Loucy (cell line): Measurements from ENCODE around the gene LONRF3.
"Not testable (repeated sequence)": the region's sequence is repeated elsewhere in the genome, so short reads cannot be mapped to it uniquely, and the experiment has no call there.

Experiments
- H2AFZ ChIP-seq: fragments of 200-600 bp; sonication (generic); 2 replicates; pipeline ENCODE4 v1.6.0; 2016; ENCODE audit warnings: antibody characterized with exemption, mild to moderate bottlenecking, low read length, moderate library complexity
- H3F3A ChIP-seq: fragments of 200-600 bp; 2 replicates; pipeline ENCODE4 v1.6.0; 2016; ENCODE audit warnings: antibody characterized with exemption, low read depth, mild to moderate bottlenecking
- H3K27me3 ChIP-seq: fragments of 200-600 bp; sonication (generic); 2 replicates; pipeline ENCODE4 v1.6.1; 2014; ENCODE audit warnings: low read length, mild to moderate bottlenecking; ENCODE audit not compliant: insufficient read depth, poor library complexity, severe bottlenecking
- H3K36me3 ChIP-seq: fragments of 200-600 bp; sonication (generic); 2 replicates; pipeline ENCODE4 v1.6.1; 2016; ENCODE audit warnings: low read length; ENCODE audit not compliant: insufficient read depth
- H3K4me1 ChIP-seq: fragments of 200-600 bp; sonication (generic); 2 replicates; pipeline ENCODE4 v1.5.1; 2014; ENCODE audit warnings: low read length, mild to moderate bottlenecking; ENCODE audit not compliant: insufficient read depth, poor library complexity, severe bottlenecking
- H3K4me2 ChIP-seq: fragments of 200-600 bp; sonication (generic); 2 replicates; pipeline ENCODE4 v1.6.0; 2014; ENCODE audit warnings: antibody characterized with exemption, low read length, low read depth, mild to moderate bottlenecking; ENCODE audit not compliant: poor library complexity, severe bottlenecking
- H3K4me3 ChIP-seq: fragments of 200-600 bp; sonication (generic); 2 replicates; pipeline ENCODE4 v1.5.1; 2014; ENCODE audit warnings: low read length, mild to moderate bottlenecking, mixed read lengths; ENCODE audit not compliant: poor library complexity, severe bottlenecking
- H3K79me2 ChIP-seq: fragments of 200-600 bp; sonication (generic); 2 replicates; pipeline ENCODE4 v1.6.1; 2014; ENCODE audit warnings: low read length; ENCODE audit not compliant: insufficient read depth
- H3K9ac ChIP-seq: fragments of 200-600 bp; sonication (generic); 2 replicates; pipeline ENCODE4 v1.6.0; 2014; ENCODE audit warnings: mild to moderate bottlenecking, low read depth, low read length, moderate library complexity; ENCODE audit not compliant: poor library complexity, severe bottlenecking
- H3K9me2 ChIP-seq: fragments of 200-600 bp; sonication (generic); replicated peaks from 2 replicates; pipeline ENCODE4 v1.6.1; 2016; ENCODE audit warnings: low read depth, low read length, mixed read lengths
- H3K9me3 ChIP-seq: fragments of 200-600 bp; sonication (generic); 2 replicates; pipeline ENCODE4 v1.6.1; 2014; ENCODE audit warnings: mild to moderate bottlenecking, antibody characterized with exemption, low read length, low read depth; ENCODE audit not compliant: insufficient read depth
- H4K20me1 ChIP-seq: fragments of 200-600 bp; sonication (generic); 2 replicates; pipeline ENCODE4 v1.6.0; 2014; ENCODE audit warnings: antibody characterized with exemption, low read length, mild to moderate bottlenecking; ENCODE audit not compliant: insufficient read depth, poor library complexity, severe bottlenecking
- CTCF ChIP-seq: fragments of 200-600 bp; sonication (generic); conservative IDR thresholded peaks from 2 replicates; pipeline ENCODE4 v1.5.1; 2014; ENCODE audit warnings: mild to moderate bottlenecking, antibody characterized with exemption, low read length
- EZH2phosphoT487 ChIP-seq: fragments of 200-600 bp; IDR thresholded peaks from 2 replicates; pipeline ENCODE4 v1.6.1; 2018; ENCODE audit warnings: antibody characterized with exemption, mild to moderate bottlenecking, moderate library complexity, borderline replicate concordance

Gene LONRF3

GRCh38 chrX:118989886-118990285 lies 15.5 kb downstream of the LONRF3 start:
- no peak overlapping the region for H2AFZ ChIP-seq
- H3K27me3 ChIP-seq, result no peaks in the 10 kb centered on the region
- H3K9ac ChIP-seq, result no peak overlapping the region
- H3K4me3 ChIP-seq, result no peak overlapping the region
- H3F3A ChIP-seq, result no peaks in the 10 kb centered on the region
- no peaks in the 10 kb centered on the region for H3K36me3 ChIP-seq
- H3K4me2 ChIP-seq, result no peak overlapping the region
- H4K20me1 ChIP-seq, result no peaks in the 10 kb centered on the region
- no peaks in the 10 kb centered on the region for H3K9me3 ChIP-seq
- TF ChIP-seq CTCF (no peak), EZH2phosphoT487 (no peak)
- no peaks in the 10 kb centered on the region for H3K4me1 ChIP-seq
- no peaks in the 10 kb centered on the region for H3K79me2 ChIP-seq
- no peaks in the 10 kb centered on the region for H3K9me2 ChIP-seq

GRCh38 chrX:118990512-118991227 lies 16.3 kb downstream of the LONRF3 start:
- no peak overlapping the region for H2AFZ ChIP-seq
- no peaks in the 10 kb centered on the region for H3K79me2 ChIP-seq
- no peaks in the 10 kb centered on the region for H4K20me1 ChIP-seq
- no peaks in the 10 kb centered on the region for H3K9me3 ChIP-seq
- no peaks in the 10 kb centered on the region for H3K4me1 ChIP-seq
- no peak overlapping the region for H3K4me2 ChIP-seq
- no peak for TF ChIP-seq CTCF
- no peak for TF ChIP-seq EZH2phosphoT487
- H3K9me2 ChIP-seq, result no peaks in the 10 kb centered on the region
- no peaks in the 10 kb centered on the region for H3F3A ChIP-seq
- H3K4me3 ChIP-seq, result no peak overlapping the region
- H3K36me3 ChIP-seq, result no peaks in the 10 kb centered on the region
- no peaks in the 10 kb centered on the region for H3K27me3 ChIP-seq
- no peak overlapping the region for H3K9ac ChIP-seq

GRCh38 chrX:118992441-118993121 lies 18.2 kb downstream of the LONRF3 start:
- not testable (repeated sequence) for H3K36me3 ChIP-seq, H3K4me3 ChIP-seq, H4K20me1 ChIP-seq, H3K27me3 ChIP-seq, H2AFZ ChIP-seq, H3K79me2 ChIP-seq, H3F3A ChIP-seq, H3K9ac ChIP-seq, H3K4me1 ChIP-seq, H3K4me2 ChIP-seq, H3K9me3 ChIP-seq, H3K9me2 ChIP-seq

GRCh38 chrX:119003462-119003861 lies 29.0 kb downstream of the LONRF3 start:
- no peak overlapping the region for H3K4me2 ChIP-seq
- no peaks in the 10 kb centered on the region for H3K36me3 ChIP-seq
- H3K4me1 ChIP-seq, result no peaks in the 10 kb centered on the region
- H3K4me3 ChIP-seq, result no peak overlapping the region
- no peaks in the 10 kb centered on the region for H3K9me3 ChIP-seq
- no peaks in the 10 kb centered on the region for H4K20me1 ChIP-seq
- H3K9me2 ChIP-seq, result no peaks in the 10 kb centered on the region
- H2AFZ ChIP-seq, result no peak overlapping the region
- no peak overlapping the region for H3K9ac ChIP-seq
- no peaks in the 10 kb centered on the region for H3K79me2 ChIP-seq
- H3K27me3 ChIP-seq, result no peaks in the 10 kb centered on the region
- TF ChIP-seq EZH2phosphoT487 (no peak), CTCF (no peak)
- no peaks in the 10 kb centered on the region for H3F3A ChIP-seq
